H1 (cell line): ENCODE results near the gene GRK5. TPM values are rescaled to one million over a fixed set of nuclear protein-coding genes. Genes with fewer than 3 reads are reported as not detected.

Experiments used
- CTCF ChIA-PET: fragments of 300-600 bp; sonication (Branson Sonifier 250); formaldehyde crosslinking; loops from one replicate; lab custom pipeline; 2021; ENCODE audit not compliant: partially characterized antibody; lab: Charles Lee
- POLR2A ChIA-PET: fragments of 300-600 bp; sonication (Branson Sonifier 250); formaldehyde crosslinking; loops from one replicate; lab custom pipeline; 2021; ENCODE audit warnings: inconsistent platforms; ENCODE audit not compliant: partially characterized antibody; lab: Charles Lee
- DNase-seq, 2 experiments: peaks; one replicate each; pipeline versions ENCODE4 v3.0.0 to v3.0.0-alpha.2; 2010 to 2022; ENCODE audit warnings: low spot score in 2 of 2, low read depth in 1 of 2, mixed read lengths in 1 of 2
- FAIRE-seq: peaks from 2 replicates; lab custom pipeline; 2011; peaks lifted over from hg19 to GRCh38; lab: Jason Lieb, UNC
- H2AFZ ChIP-seq: 2 replicates; pipeline ENCODE4 v1.8.1; 2012; ENCODE audit warnings: low read length, inconsistent platforms
- H2AK5ac ChIP-seq: 2 replicates; pipeline ENCODE4 v1.6.1; 2013; ENCODE audit warnings: low read depth, low read length
- H2BK120ac ChIP-seq: replicated peaks from 2 replicates; pipeline ENCODE3; 2013; ENCODE audit warnings: low read depth, low read length, inconsistent platforms
- H2BK12ac ChIP-seq: 2 replicates; pipeline ENCODE4 v1.6.1; 2013; ENCODE audit warnings: low read depth, low read length
- H2BK15ac ChIP-seq: 2 replicates; pipeline ENCODE4 v1.6.1; 2013; ENCODE audit warnings: low read length
- H2BK20ac ChIP-seq: 2 replicates; pipeline ENCODE4 v1.6.1; 2013; ENCODE audit warnings: low read length
- H2BK5ac ChIP-seq: 2 replicates; pipeline ENCODE4 v1.6.1; 2013; ENCODE audit warnings: low read depth, low read length
- H3K14ac ChIP-seq: 2 replicates; pipeline ENCODE4 v1.6.1; 2013; ENCODE audit warnings: inconsistent platforms; ENCODE audit not compliant: insufficient read length
- H3K18ac ChIP-seq: 2 replicates; pipeline ENCODE4 v1.6.1; 2013; ENCODE audit warnings: low read length; ENCODE audit errors: extremely low read depth
- H3K23ac ChIP-seq: 2 replicates; pipeline ENCODE4 v1.6.1; 2013; ENCODE audit warnings: inconsistent platforms; ENCODE audit not compliant: insufficient read length
- H3K23me2 ChIP-seq: 2 replicates; pipeline ENCODE4 v1.6.1; 2013; ENCODE audit warnings: low read depth, low read length
- H3K27ac ChIP-seq: 2 replicates; pipeline ENCODE4 v1.6.1; 2011; ENCODE audit warnings: low read depth, low read length, inconsistent platforms
- H3K27me3 ChIP-seq, 4 experiments: replicated peaks in 1 of 4; 1 replicate in 1 of 4; 2 replicates in 3 of 4; pipeline versions ENCODE4 v1.6.1 to v1.8.1; 2011 to 2013; ENCODE audit warnings: low read length in 3 of 4, mild to moderate bottlenecking in 3 of 4, inconsistent platforms in 2 of 4, mixed read lengths in 2 of 4, moderate library complexity in 1 of 4; ENCODE audit not compliant: control insufficient read depth in 3 of 4, insufficient read depth in 3 of 4; ENCODE audit errors: extremely low read depth in 1 of 4
- H3K36me3 ChIP-seq, 4 experiments: 2 replicates each; pipeline versions ENCODE4 v1.6.1 to v1.8.1; 2011 to 2013; ENCODE audit warnings: mild to moderate bottlenecking in 4 of 4, low read length in 3 of 4, moderate library complexity in 2 of 4, control low read depth in 1 of 4, inconsistent platforms in 1 of 4; ENCODE audit not compliant: insufficient read depth in 4 of 4, control insufficient read depth in 2 of 4
- H3K4ac ChIP-seq: replicated peaks from 2 replicates; pipeline ENCODE3; 2013; ENCODE audit warnings: low read length, low read depth, mixed read lengths, inconsistent platforms; ENCODE audit not compliant: insufficient read length
- H3K4me1 ChIP-seq, 4 experiments: replicated peaks in 1 of 4; 1 replicate in 1 of 4; 2 replicates in 3 of 4; pipeline versions ENCODE4 v1.6.1 to v1.8.1; 2011 to 2013; ENCODE audit warnings: low read length in 3 of 4, inconsistent platforms in 2 of 4, mixed read lengths in 1 of 4; ENCODE audit not compliant: insufficient read depth in 4 of 4, control insufficient read depth in 3 of 4
- H3K4me2 ChIP-seq, 2 experiments: 2 replicates each; pipeline versions ENCODE4 v1.6.1 to v1.8.1; 2011 to 2013; ENCODE audit warnings: low read depth in 2 of 2, low read length in 2 of 2, control low read depth in 1 of 2, inconsistent platforms in 1 of 2, mild to moderate bottlenecking in 1 of 2; ENCODE audit not compliant: insufficient read depth in 1 of 2
- H3K4me3 ChIP-seq, 4 experiments: fragments of 200-600, 300-600 bp in 1 of 4; sonication (generic), shearing (Covaris generic), sonication (Bioruptor Twin) in 1 of 4; 2 replicates each; pipeline versions ENCODE4 v1.5.1 to v1.8.1; 2011 to 2016; ENCODE audit warnings: low read length in 4 of 4, low read depth in 3 of 4, control low read depth in 2 of 4, inconsistent platforms in 2 of 4, mild to moderate bottlenecking in 2 of 4, mixed read lengths in 1 of 4, moderate library complexity in 1 of 4; ENCODE audit not compliant: insufficient read depth in 2 of 4; ENCODE audit errors: extremely low read depth in 1 of 4
- H3K56ac ChIP-seq: replicated peaks from 2 replicates; pipeline ENCODE3; 2013; ENCODE audit warnings: low read depth, mild to moderate bottlenecking, mixed read lengths, low read length, inconsistent platforms; ENCODE audit not compliant: insufficient read length
- H3K79me1 ChIP-seq: 2 replicates; pipeline ENCODE4 v1.6.1; 2013; ENCODE audit warnings: low read depth, low read length, control low read depth
- H3K79me2 ChIP-seq, 2 experiments: 2 replicates each; pipeline versions ENCODE4 v1.6.1 to v1.8.1; 2012 to 2013; ENCODE audit warnings: low read length in 2 of 2, mild to moderate bottlenecking in 2 of 2, inconsistent platforms in 1 of 2; ENCODE audit not compliant: insufficient read depth in 2 of 2, control insufficient read depth in 1 of 2
- H3K9ac ChIP-seq, 4 experiments: replicated peaks in 1 of 4; 1 replicate in 1 of 4; 2 replicates in 3 of 4; pipeline versions ENCODE4 v1.6.1 to v1.8.1; 2011 to 2013; ENCODE audit warnings: low read depth in 3 of 4, low read length in 3 of 4, control low read depth in 2 of 4, mild to moderate bottlenecking in 2 of 4, moderate library complexity in 2 of 4, inconsistent platforms in 1 of 4; ENCODE audit errors: extremely low read depth in 1 of 4
- H3K9me3 ChIP-seq, 2 experiments: 2 replicates each; pipeline versions ENCODE4 v1.6.1 to v1.8.1; 2012 to 2013; ENCODE audit warnings: mild to moderate bottlenecking in 2 of 2, moderate library complexity in 2 of 2, control low read depth in 1 of 2, inconsistent platforms in 1 of 2, low read depth in 1 of 2, low read length in 1 of 2, mixed read lengths in 1 of 2; ENCODE audit not compliant: insufficient read depth in 2 of 2
- H4K20me1 ChIP-seq, 2 experiments: replicated peaks in 1 of 2; 2 replicates each; pipeline versions ENCODE3 to v1.8.1; 2011 to 2013; ENCODE audit warnings: inconsistent platforms in 2 of 2, low read length in 2 of 2, mild to moderate bottlenecking in 1 of 2; ENCODE audit not compliant: insufficient read depth in 2 of 2, control insufficient read depth in 1 of 2
- H4K5ac ChIP-seq: 2 replicates; pipeline ENCODE4 v1.6.1; 2013; ENCODE audit warnings: low read length, low read depth, mixed read lengths, inconsistent platforms; ENCODE audit not compliant: insufficient read length
- H4K8ac ChIP-seq: 2 replicates; pipeline ENCODE4 v1.8.0; 2013; ENCODE audit warnings: mild to moderate bottlenecking, moderate library complexity, low read length, inconsistent platforms; ENCODE audit not compliant: insufficient read depth; ENCODE audit errors: extremely low read depth
- H4K91ac ChIP-seq: replicated peaks from 2 replicates; pipeline ENCODE3; 2013; ENCODE audit warnings: low read length, mixed read lengths, inconsistent platforms; ENCODE audit not compliant: insufficient read length
- KDM5A ChIP-seq: fragments of 200-600 bp; IDR thresholded peaks from 2 replicates; pipeline ENCODE4 v1.7.1; 2012; ENCODE audit warnings: mild to moderate bottlenecking, low read length, inconsistent platforms, mixed read lengths
- TBP ChIP-seq: IDR thresholded peaks from 2 replicates; pipeline ENCODE4 v1.6.1; 2011; ENCODE audit warnings: low read depth, low read length, improper control_type of control experiment
- WGBS, 2 experiments: shearing (Covaris generic) in 1 of 2; methylation state at CpG; one replicate each; pipeline versions ENCODE4 v1.1.6 to v1.1.7; 2013 to 2015; ENCODE audit warnings: low lambda C conversion rate in 2 of 2, mixed read lengths in 2 of 2, inconsistent platforms in 1 of 2, low coverage in 1 of 2, missing lambda C conversion rate in 1 of 2; ENCODE audit not compliant: insufficient replicate concordance in 2 of 2, insufficient coverage in 1 of 2, insufficient read length in 1 of 2; ENCODE audit errors: extremely low coverage in 1 of 2, missing lambda C conversion rate in 1 of 2; 5-methylcytosine and 5-hydroxymethylcytosine counted together
- polyA plus RNA-seq, 7 experiments: library from polyadenylated mRNA; depleted of rRNA in 3 of 7; stranded (reverse) in 5 of 7; unstranded in 2 of 7; fragments of >200 nt in 5 of 7; fragments of 200-250 nt in 2 of 7; gene quantifications; 1 replicate in 5 of 7; 2 replicates in 1 of 7; 4 replicates in 1 of 7; pipeline versions ENCODE4 v1.2.1 to v1.2.3, GENCODE V29; 2011 to 2013; ENCODE audit warnings: missing spikeins in 2 of 7, mixed read lengths in 2 of 7
- total RNA-seq: library from RNA; stranded (reverse); fragmentation: NEBNext Ultra II Directional; extraction: Animal tissue kit (Norgen Biotek cat#: 25700); gene quantifications from 2 replicates; pipeline ENCODE4 v1.2.1, GENCODE V29; 2021

Gene GRK5
- total and polyA plus RNA-seq, 2 of the 8 experiments (the other 6 are each of a cell fraction or from before 2014, with no cell fraction given): 0.54 to 2.5 TPM

- 75% methylated on average over 1 of the region's 1 CpG; no CpG with 5 or more reads in 1 of the 2 experiments for WGBS, 2 experiments
- Histone ChIP-seq H3K4me2 (no peak overlapping the region), H3K56ac (no peak overlapping the region), H3K27me3 (no peaks in the 10 kb centered on the region; a peak in 1 of 7 replicates), H2BK15ac (no peak overlapping the region), H2AFZ (no peak overlapping the region), H2BK120ac (no peak overlapping the region), H4K20me1 (peaks cover 0 to 4% of the 10 kb centered on the region in 2 experiments), H3K9ac (no peak overlapping the region), H4K8ac (peak overlapping the region; percentile 76; the same call in 1 of the 2 replicates), H2AK5ac (no peak overlapping the region), H3K23me2 (peaks cover 8% of the 10 kb centered on the region; the same call in 1 of the 2 replicates), H3K14ac (no peak overlapping the region), H3K18ac (no peak overlapping the region), H2BK20ac (no peak overlapping the region), H3K79me2 (no peaks in the 10 kb centered on the region), H4K5ac (no peak overlapping the region), H3K9me3 (no peaks in the 10 kb centered on the region), H3K27ac (no peak overlapping the region), H2BK12ac (no peak overlapping the region), H3K4ac (no peak overlapping the region), H3K4me3 (no peak overlapping the region), H3K23ac (no peak overlapping the region), H3K79me1 (no peaks in the 10 kb centered on the region), H4K91ac (peak overlapping the region; percentile 4), H3K4me1 (peaks cover 0 to 2% (median 0%) of the 10 kb centered on the region in 4 experiments; a peak in 1 of 7 replicates), H3K36me3 (no peaks in the 10 kb centered on the region), H2BK5ac (no peak overlapping the region)
- no peak for FAIRE-seq
- CTCF ChIA-PET: interaction anchor here (0.8 to 1.5 kb wide), 4 partner anchors 12 to 190 kb away, joined by 3 to 4 read pairs (median 3); no protein-coding TSS in a partner anchor
- DNase-seq: no peak
- POLR2A ChIA-PET: no interaction called here
- TF ChIP-seq TBP: no peak
- no peak for TF ChIP-seq KDM5A
These were observed 189.3 kb downstream of the GRK5 start for GRCh38 chr10:119396709-119397071.
